D721Med (cell line): Measurements from ENCODE around the gene PRPF18.
A peak's percentile ranks its signal among the peaks of the same experiment; 100 is the strongest.

Experiments used
- DNase-seq: peaks from one replicate; pipeline ENCODE4 v3.0.0; 2011; ENCODE audit warnings: low spot score; ENCODE audit not compliant: insufficient read length
- FAIRE-seq: peaks from 2 replicates; lab custom pipeline; 2011; peaks lifted over from hg19 to GRCh38; lab: Jason Lieb, UNC
- TF ChIP-seq, protein P1 (sequence below): IDR thresholded peaks from 2 replicates; pipeline ENCODE4 v1.5.1; 2012; ENCODE audit warnings: mild to moderate bottlenecking, control low read depth; ENCODE audit not compliant: insufficient read depth; ENCODE audit errors: missing control alignments

The PRPF18 gene

DNA sequence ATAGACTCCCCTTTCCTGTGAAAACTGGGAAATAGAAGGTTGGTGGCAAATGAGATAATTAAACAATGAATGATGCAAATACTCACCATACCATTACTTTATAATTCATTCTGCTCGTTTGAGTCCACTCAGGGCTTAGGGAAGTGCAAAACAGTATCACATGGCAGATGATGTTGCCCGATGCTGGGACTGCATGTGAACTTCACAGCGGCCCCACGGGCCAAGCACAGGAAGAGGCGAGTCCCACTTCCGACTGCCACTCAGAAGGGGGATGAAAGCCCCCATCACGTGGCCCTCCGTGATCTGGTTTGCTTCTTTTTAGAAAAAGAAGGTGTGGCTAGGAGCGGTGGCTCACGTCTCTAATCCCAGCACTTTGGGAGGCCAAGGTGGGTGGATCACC, 71.5 kb downstream of the PRPF18 start:
- TF ChIP-seq, protein P1, sequence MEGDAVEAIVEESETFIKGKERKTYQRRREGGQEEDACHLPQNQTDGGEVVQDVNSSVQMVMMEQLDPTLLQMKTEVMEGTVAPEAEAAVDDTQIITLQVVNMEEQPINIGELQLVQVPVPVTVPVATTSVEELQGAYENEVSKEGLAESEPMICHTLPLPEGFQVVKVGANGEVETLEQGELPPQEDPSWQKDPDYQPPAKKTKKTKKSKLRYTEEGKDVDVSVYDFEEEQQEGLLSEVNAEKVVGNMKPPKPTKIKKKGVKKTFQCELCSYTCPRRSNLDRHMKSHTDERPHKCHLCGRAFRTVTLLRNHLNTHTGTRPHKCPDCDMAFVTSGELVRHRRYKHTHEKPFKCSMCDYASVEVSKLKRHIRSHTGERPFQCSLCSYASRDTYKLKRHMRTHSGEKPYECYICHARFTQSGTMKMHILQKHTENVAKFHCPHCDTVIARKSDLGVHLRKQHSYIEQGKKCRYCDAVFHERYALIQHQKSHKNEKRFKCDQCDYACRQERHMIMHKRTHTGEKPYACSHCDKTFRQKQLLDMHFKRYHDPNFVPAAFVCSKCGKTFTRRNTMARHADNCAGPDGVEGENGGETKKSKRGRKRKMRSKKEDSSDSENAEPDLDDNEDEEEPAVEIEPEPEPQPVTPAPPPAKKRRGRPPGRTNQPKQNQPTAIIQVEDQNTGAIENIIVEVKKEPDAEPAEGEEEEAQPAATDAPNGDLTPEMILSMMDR: no peak
- FAIRE-seq (no peak), DNase-seq (no peak)

DNA sequence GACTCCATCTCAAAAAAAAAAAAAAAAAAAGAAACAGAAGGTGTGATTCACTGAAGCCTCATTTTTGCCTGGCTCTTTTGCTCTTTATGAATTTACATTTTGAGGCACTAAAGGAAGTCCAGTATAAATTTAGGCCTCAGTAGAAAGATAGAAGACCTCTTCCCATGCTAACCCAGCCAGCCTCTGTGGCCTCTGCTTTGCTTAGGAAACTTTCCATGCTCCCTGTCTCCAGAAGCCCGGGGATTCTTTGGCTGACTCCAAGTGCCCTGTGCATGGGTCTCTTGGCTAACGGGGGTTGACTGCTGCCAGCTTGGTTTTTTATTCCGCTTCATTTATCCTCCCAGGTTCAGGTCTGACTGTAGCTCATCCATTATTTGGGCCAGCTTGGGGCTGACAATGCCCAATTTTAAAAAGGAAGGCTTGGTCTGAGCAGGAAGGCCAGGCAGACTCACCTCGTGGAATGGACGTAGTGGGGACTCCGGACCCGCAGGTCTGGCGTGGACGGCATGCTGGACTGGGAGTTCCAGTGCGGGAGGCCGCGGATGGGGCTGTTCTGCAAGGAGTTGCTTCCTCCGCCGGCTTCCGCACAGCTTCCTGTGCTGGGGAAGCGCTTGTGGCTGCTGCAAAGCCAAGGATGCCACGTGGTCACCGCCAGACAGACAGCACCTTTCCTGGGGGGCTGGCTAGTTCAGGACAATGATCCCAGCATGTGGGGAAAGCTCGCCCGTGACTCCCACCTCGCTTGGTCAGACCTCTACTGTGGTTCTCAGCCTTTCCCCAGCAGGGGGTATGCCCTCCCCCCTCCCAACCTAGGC, 72.3 kb downstream of the PRPF18 start:
- FAIRE-seq (no peak), DNase-seq (no peak)
- TF ChIP-seq, protein P1: no peak

DNA sequence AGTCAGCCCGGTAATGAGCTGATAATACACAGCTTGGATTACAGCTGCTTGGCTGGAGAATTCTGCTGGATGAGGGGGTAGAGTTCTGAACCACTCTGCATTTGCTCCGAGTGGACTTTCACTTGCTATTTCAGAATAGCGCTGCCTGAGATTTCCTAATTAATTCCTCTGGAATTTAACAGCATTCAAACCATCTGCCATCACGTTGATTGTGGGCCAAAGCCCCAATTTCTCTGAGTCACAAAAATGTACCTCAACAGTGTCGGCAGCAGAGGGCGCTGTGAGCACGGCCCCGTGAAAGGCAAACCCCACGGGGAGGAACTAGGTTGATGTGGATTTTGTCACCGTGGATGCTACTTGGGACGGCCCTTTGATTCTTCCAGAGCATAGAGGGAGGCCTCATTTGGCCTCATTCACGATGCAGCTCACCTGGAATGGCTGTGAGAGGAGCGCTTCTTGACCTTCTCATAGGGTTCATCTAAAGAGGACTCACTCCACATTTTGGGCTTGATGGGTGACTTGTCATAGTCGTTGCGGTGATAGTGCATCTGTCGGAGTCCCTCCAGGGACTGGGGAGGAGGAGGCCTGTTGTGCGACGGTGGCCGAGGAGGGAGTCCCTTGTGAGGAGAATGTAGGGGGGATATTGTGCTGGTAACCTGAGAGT, 73.3 kb downstream of the PRPF18 start:
- DNase-seq (peak; percentile 66), FAIRE-seq (no peak)
- TF ChIP-seq, protein P1: peak; percentile 90

DNA sequence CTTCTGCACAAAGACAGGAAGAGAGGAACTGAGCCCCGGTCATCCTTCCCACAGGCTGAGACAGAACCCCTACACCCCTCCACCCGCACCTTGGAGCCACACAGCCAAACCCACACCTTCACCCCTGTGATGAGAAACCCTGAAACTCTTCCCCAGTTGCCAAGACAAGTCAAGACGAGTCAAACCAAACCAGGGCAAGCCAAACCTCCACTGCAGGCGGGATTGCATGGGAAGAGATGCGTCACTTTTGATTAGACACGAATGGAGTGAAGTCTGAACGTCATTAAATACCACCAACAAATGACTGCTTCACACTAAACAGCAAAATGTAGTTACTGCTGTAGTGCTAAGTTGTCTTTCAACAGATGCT, 73.8 kb downstream of the PRPF18 start:
- DNase-seq (no peak), FAIRE-seq (no peak)
- TF ChIP-seq, protein P1: no peak

DNA sequence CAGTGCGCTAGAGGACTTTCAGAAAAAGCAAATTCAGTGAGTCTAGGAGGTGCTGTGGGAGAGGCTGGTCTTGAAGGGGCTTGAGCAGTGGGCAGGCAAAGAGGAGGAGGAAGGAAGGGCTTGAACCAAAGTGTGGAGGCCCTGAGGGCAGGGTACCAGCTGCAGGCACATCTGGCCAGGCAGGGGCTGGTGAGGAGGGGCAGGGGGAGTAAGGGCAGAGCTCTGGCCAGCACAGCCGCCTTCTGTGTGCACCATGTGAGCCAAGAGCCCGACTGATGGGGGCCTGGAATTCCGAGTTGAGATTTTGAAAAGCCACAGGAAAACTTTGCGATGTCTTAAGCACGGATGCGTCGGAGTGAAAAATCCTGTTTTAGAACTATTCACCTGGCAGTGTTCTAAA, 74.5 kb downstream of the PRPF18 start:
- DNase-seq (no peak), FAIRE-seq (no peak)
- TF ChIP-seq, protein P1: no peak

DNA sequence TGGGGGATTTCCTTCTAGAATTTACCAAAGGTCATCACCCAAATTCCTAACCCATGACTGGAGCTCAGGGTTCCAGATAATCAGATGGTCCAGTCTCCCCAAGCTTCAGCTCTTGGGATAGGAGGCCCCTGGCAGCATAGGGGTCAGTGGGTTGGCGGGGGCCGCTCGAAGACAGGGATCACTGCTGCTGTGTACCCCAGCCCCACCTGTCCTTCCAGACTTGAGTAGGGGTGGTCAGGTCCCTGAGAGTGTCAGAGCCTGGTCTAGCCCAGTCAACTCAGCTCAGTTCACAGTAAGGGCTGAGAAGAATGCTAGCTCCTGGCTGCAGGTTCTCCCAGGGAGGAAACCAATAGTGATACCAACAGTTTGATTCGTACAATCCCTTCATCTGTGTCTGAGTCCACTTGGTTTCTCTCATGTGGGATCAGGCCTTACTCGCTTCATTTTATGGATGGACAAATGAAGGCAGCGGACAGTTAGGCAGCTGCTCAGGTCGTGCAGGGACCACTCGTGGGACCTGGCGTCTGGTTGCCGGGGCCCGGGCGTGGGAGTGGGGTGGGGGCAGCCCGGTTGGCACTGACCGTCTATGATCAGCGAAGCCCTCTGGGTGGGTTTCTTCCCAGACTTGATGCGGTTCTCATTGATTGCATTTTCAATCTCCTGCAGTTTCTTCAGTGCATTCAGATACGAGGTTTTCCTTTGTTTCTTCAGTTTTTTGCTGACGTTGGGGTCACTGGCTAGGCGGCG, 78.9 kb downstream of the PRPF18 start:
- TF ChIP-seq, protein P1: no peak
- FAIRE-seq: no peak
- DNase-seq: no peak
